GM12878 (cell line): Measurements from ENCODE around the gene TIMM9. TPM values are rescaled to one million over a fixed set of nuclear protein-coding genes. Genes with fewer than 3 reads are reported as not detected.

Experiments used
- ATAC-seq: fragments of 200-7000 bp; cut with Tn5 transposase; 3 replicates; pipeline ENCODE4 v1.9.1; 2020; ENCODE audit warnings: mild to moderate bottlenecking, moderate library complexity
- BruUV-seq: library from RNA; stranded (reverse); fragments of 400-500 nt; replicated peaks from 2 replicates; lab custom pipeline; 2021; lab: Mats Ljungman, UMichigan
- CTCF ChIA-PET: fragments of 300-600 bp; sonication (Branson Sonifier 250); formaldehyde crosslinking; extraction: SDS; loops from one replicate; lab custom pipeline; 2021; ENCODE audit warnings: inconsistent platforms; lab: Yijun Ruan, JAX
- POLR2A ChIA-PET: fragments of 350-600 bp; formaldehyde crosslinking; extraction: SDS; loops from one replicate; lab custom pipeline; 2021; ENCODE audit warnings: inconsistent platforms; lab: Charles Lee
- RAD21 ChIA-PET: fragments of 300-600 bp; sonication (Branson Sonifier 250); formaldehyde crosslinking; loops from one replicate; lab custom pipeline; 2023; ENCODE audit warnings: antibody characterized with exemption; ENCODE audit not compliant: unreplicated experiment; lab: Charles Lee
- SMC1A ChIA-PET: fragments of 300-600 bp; sonication (Branson Sonifier 250); formaldehyde crosslinking; loops from one replicate; lab custom pipeline; 2023; ENCODE audit not compliant: unreplicated experiment, uncharacterized antibody; lab: Charles Lee
- DNase-seq: peaks from one replicate; pipeline ENCODE4 v3.0.0-alpha.2; 2011; ENCODE audit warnings: low read depth, low spot score
- FAIRE-seq: peaks from 3 replicates; lab custom pipeline; 2011; peaks lifted over from hg19 to GRCh38; lab: Jason Lieb, UNC
- H2AFZ ChIP-seq: 2 replicates; pipeline ENCODE4 v1.6.0; 2011; ENCODE audit warnings: low read depth, low read length, control low read depth; ENCODE audit not compliant: control insufficient read depth
- H3K27ac ChIP-seq: 2 replicates; pipeline ENCODE4 v1.5.1; 2011; ENCODE audit warnings: control low read depth; ENCODE audit not compliant: control insufficient read depth, insufficient read depth
- H3K27me3 ChIP-seq, 2 experiments: replicated peaks in 1 of 2; 2 replicates each; pipeline versions ENCODE4 v1.6.0 to v1.6.1; 2011; ENCODE audit warnings: low read length in 1 of 2; ENCODE audit not compliant: control insufficient read depth in 2 of 2, insufficient read depth in 2 of 2
- H3K36me3 ChIP-seq, 2 experiments: 2 replicates each; pipeline ENCODE4 v1.5.1; 2011; ENCODE audit warnings: low read length in 1 of 2; ENCODE audit not compliant: control insufficient read depth in 2 of 2, insufficient read depth in 2 of 2
- H3K4me1 ChIP-seq: 2 replicates; pipeline ENCODE4 v1.6.1; 2011; ENCODE audit warnings: mild to moderate bottlenecking, low read length, moderate library complexity, mixed read lengths; ENCODE audit not compliant: control insufficient read depth, insufficient read depth
- H3K4me2 ChIP-seq: 2 replicates; pipeline ENCODE4 v1.6.0; 2011; ENCODE audit warnings: control low read depth; ENCODE audit not compliant: control insufficient read depth, insufficient read depth
- H3K4me3 ChIP-seq: fragments of 200-600 bp; sonication (generic); 2 replicates; pipeline ENCODE4 v1.5.1; 2016
- H3K79me2 ChIP-seq: 2 replicates; pipeline ENCODE4 v1.6.0; 2011; ENCODE audit warnings: low read length; ENCODE audit not compliant: control insufficient read depth, insufficient read depth
- H3K9ac ChIP-seq: 2 replicates; pipeline ENCODE4 v1.8.0; 2011; ENCODE audit warnings: low read length, control low read depth, mixed read lengths; ENCODE audit not compliant: control insufficient read depth, insufficient read depth
- H3K9me3 ChIP-seq: replicated peaks from 3 replicates; pipeline ENCODE4 v1.5.1; 2011; ENCODE audit warnings: mild to moderate bottlenecking, low read length; ENCODE audit not compliant: control insufficient read depth, insufficient read depth
- H4K20me1 ChIP-seq: 2 replicates; pipeline ENCODE4 v1.6.0; 2011; ENCODE audit not compliant: control insufficient read depth, insufficient read depth
- BCLAF1 ChIP-seq: fragments of 450-650 bp; IDR thresholded peaks from 2 replicates; pipeline ENCODE4 v1.6.1; 2017; ENCODE audit warnings: antibody characterized with exemption, mild to moderate bottlenecking, moderate library complexity
- BRCA1 ChIP-seq: IDR thresholded peaks from 2 replicates; pipeline ENCODE4 v1.6.1; 2011; ENCODE audit warnings: low read depth, low read length, improper control_type of control experiment
- CHD1 ChIP-seq: IDR thresholded peaks from 2 replicates; pipeline ENCODE4 v1.6.1; 2012; ENCODE audit warnings: low read depth, low read length, improper control_type of control experiment
- CHD2 ChIP-seq: IDR thresholded peaks from 2 replicates; pipeline ENCODE4 v1.6.1; 2011; ENCODE audit warnings: low read depth, low read length, improper control_type of control experiment, borderline replicate concordance
- CTCF ChIP-seq, 3 experiments: IDR thresholded peaks in 2 of 3; conservative IDR thresholded peaks in 1 of 3; 2 replicates each; pipeline ENCODE4 v1.5.1; 2011; ENCODE audit warnings: low read depth in 3 of 3, low read length in 3 of 3, mild to moderate bottlenecking in 3 of 3, control low read depth in 2 of 3, moderate library complexity in 2 of 3, inconsistent platforms in 1 of 3, mixed read lengths in 1 of 3; ENCODE audit not compliant: control insufficient read depth in 2 of 3, insufficient read depth in 1 of 3; ENCODE audit errors: extremely low read depth in 1 of 3
- EP300 ChIP-seq, 2 experiments: fragments of 150-350 bp in 1 of 2; IDR thresholded peaks; 2 replicates each; pipeline ENCODE4 v1.6.1; 2011 to 2012; ENCODE audit warnings: low read depth in 2 of 2, low read length in 2 of 2, borderline replicate concordance in 1 of 2, improper control_type of control experiment in 1 of 2, inconsistent platforms in 1 of 2; ENCODE audit not compliant: control insufficient read depth in 1 of 2
- EZH2 ChIP-seq: IDR thresholded peaks from 2 replicates; pipeline ENCODE4 v1.6.1; 2012; ENCODE audit warnings: low read depth, mild to moderate bottlenecking, control low read depth, inconsistent platforms, low read length, borderline replicate concordance; ENCODE audit not compliant: control insufficient read depth
- HDGF ChIP-seq: fragments of 450-650 bp; IDR thresholded peaks from 2 replicates; pipeline ENCODE4 v1.6.1; 2016; ENCODE audit warnings: antibody characterized with exemption
- JUNB ChIP-seq: IDR thresholded peaks from 2 replicates; pipeline ENCODE4 v1.6.1; 2016; ENCODE audit warnings: antibody characterized with exemption, mild to moderate bottlenecking
- KLF5 ChIP-seq: fragments of 450-650 bp; IDR thresholded peaks from 2 replicates; pipeline ENCODE4 v1.6.1; 2014; ENCODE audit warnings: mild to moderate bottlenecking; ENCODE audit not compliant: partially characterized antibody
- NKRF ChIP-seq: fragments of 450-650 bp; conservative IDR thresholded peaks from 2 replicates; pipeline ENCODE4 v1.6.1; 2017; ENCODE audit warnings: mild to moderate bottlenecking, moderate library complexity
- POLR2AphosphoS2 ChIP-seq: IDR thresholded peaks from 2 replicates; pipeline ENCODE4 v1.6.1; 2011; ENCODE audit warnings: low read depth, mild to moderate bottlenecking, low read length, improper control_type of control experiment, moderate library complexity
- RELA ChIP-seq: fragments of 450-650 bp; IDR thresholded peaks from 2 replicates; pipeline ENCODE4 v1.8.0; 2014; ENCODE audit warnings: borderline replicate concordance; ENCODE audit not compliant: partially characterized antibody
- RFX5 ChIP-seq: IDR thresholded peaks from 2 replicates; pipeline ENCODE4 v1.6.1; 2011; ENCODE audit warnings: low read depth, low read length, improper control_type of control experiment
- SMAD5 ChIP-seq: IDR thresholded peaks from 2 replicates; pipeline ENCODE4 v1.6.1; 2016; ENCODE audit warnings: antibody characterized with exemption, low read depth
- SREBF2 ChIP-seq: IDR thresholded peaks from 2 replicates; pipeline ENCODE4 v1.6.1; 2012; ENCODE audit warnings: mild to moderate bottlenecking, low read length
- TARDBP ChIP-seq: IDR thresholded peaks from 2 replicates; pipeline ENCODE4 v1.6.1; 2016; ENCODE audit warnings: borderline replicate concordance
- WGBS: methylation state at CpG from one replicate; pipeline ENCODE4 v1.1.6; 2016; ENCODE audit warnings: low lambda C conversion rate; ENCODE audit not compliant: insufficient replicate concordance, insufficient coverage; ENCODE audit errors: missing lambda C conversion rate; 5-methylcytosine and 5-hydroxymethylcytosine counted together
- in situ Hi-C: fragments of 300-500 bp; cut with MboI; formaldehyde crosslinking; loops from 9 replicates; pipeline ENCODE4 v1.14.3; 2018; ENCODE audit warnings: mixed read lengths
- intact Hi-C: fragments of 100-400 bp; cut with micrococcal nuclease; formaldehyde crosslinking; loops from one replicate; pipeline ENCODE4 v1.14.2; 2022; ENCODE audit not compliant: unreplicated experiment
- polyA plus RNA-seq, 11 experiments: library from polyadenylated mRNA; depleted of rRNA in 4 of 11; unstranded in 6 of 11; stranded (reverse) in 5 of 11; fragments of >200 nt; fragmentation: Nextera tagmentation in 4 of 11; fragmentation: Illumina TruSeq in 1 of 11; extraction: Ambion mirVana in 4 of 11; extraction: Trizol in 1 of 11; gene quantifications; 1 replicate in 1 of 11; 2 replicates in 10 of 11; pipeline versions ENCODE4 v1.2.1 to v1.2.3, GENCODE V29; 2011 to 2016; ENCODE audit warnings: inconsistent platforms in 2 of 11, missing spikeins in 2 of 11, low read depth in 1 of 11
- total RNA-seq, 4 experiments: library from RNA; depleted of rRNA in 3 of 4; stranded (reverse); fragments of >200 nt in 3 of 4; fragmentation: Illumina TruSeq in 1 of 4; extraction: Trizol in 1 of 4; gene quantifications; 2 replicates each; pipeline versions ENCODE4 v1.2.1 to v1.2.3, GENCODE V29; 2013 to 2021

Gene TIMM9
- total and polyA plus RNA-seq, 10 of the 15 experiments (the other 5 are each of a cell fraction or from before 2014, with no cell fraction given): 36.6 to 116 (median 62.0) TPM

GRCh38 chr14:58408681-58409215, 18.6 kb downstream of the TIMM9 start:
- ChIA-PET SMC1A (no interaction called here), CTCF (no interaction called here)
- in situ Hi-C loops: no loop called here

More at GRCh38 chr14:58408681-58409215, 18.6 kb downstream of the TIMM9 start:
- no peaks in the 10 kb centered on the region for H3K9me3 ChIP-seq
- no peaks in the 10 kb centered on the region for H3K27me3 ChIP-seq
- H3K27ac ChIP-seq: no peak overlapping the region
- no peak overlapping the region for H3K4me2 ChIP-seq
- POLR2A ChIA-PET: no interaction called here
- TF ChIP-seq EZH2 (no peak), JUNB (no peak), RFX5 (no peak), KLF5 (no peak), POLR2AphosphoS2 (no peak), SMAD5 (no peak), BRCA1 (no peak), TARDBP (no peak), CHD2 (no peak), CHD1 (no peak), BCLAF1 (no peak), EP300 (IDR thresholded peaks at IDR 0.05; ENCODE audit: borderline replicate concordance in 1 of 2, control insufficient read depth in 1 of 2, low read depth in 2 of 2, low read length in 2 of 2) (no peak), RELA (no peak), CTCF (IDR thresholded peaks at IDR 0.05 in 2 of 3, conservative IDR thresholded peaks at IDR 0.05 in 1 of 3; ENCODE audit: control insufficient read depth in 2 of 3, extremely low read depth in 1 of 3, insufficient read depth in 1 of 3, low read depth in 3 of 3, low read length in 3 of 3) (no peak), NKRF (no peak), SREBF2 (no peak), HDGF (no peak)
- TF ChIP-seq, all 136 proteins: peak for 0
- FAIRE-seq: no peak
- H3K4me3 ChIP-seq: no peak overlapping the region
- RAD21 ChIA-PET: no interaction called here
- 97% methylated on average over 3 of the region's 3 CpGs for WGBS
- no peak for ATAC-seq
- no peak for DNase-seq
- intact Hi-C loops: no loop called here
- no peaks in the 10 kb centered on the region for H3K4me1 ChIP-seq
- no TSS peak for BruUV-seq
- H3K36me3 ChIP-seq: peaks cover 4 to 16% of the 10 kb centered on the region in 2 experiments; a peak in 3 of 4 replicates
- H3K79me2 ChIP-seq: no peaks in the 10 kb centered on the region; the same call in 1 of the 2 replicates
- H2AFZ ChIP-seq: no peak overlapping the region
- H4K20me1 ChIP-seq: no peaks in the 10 kb centered on the region
- H3K9ac ChIP-seq: no peak overlapping the region
